NCI-H774 (cell line): ENCODE data around the gene UBE2QL1.

Experiments used
- DNase-seq: peaks from one replicate; lab custom pipeline; 2025; lab: John Stamatoyannopoulos, UW

UBE2QL1 gene

DNA sequence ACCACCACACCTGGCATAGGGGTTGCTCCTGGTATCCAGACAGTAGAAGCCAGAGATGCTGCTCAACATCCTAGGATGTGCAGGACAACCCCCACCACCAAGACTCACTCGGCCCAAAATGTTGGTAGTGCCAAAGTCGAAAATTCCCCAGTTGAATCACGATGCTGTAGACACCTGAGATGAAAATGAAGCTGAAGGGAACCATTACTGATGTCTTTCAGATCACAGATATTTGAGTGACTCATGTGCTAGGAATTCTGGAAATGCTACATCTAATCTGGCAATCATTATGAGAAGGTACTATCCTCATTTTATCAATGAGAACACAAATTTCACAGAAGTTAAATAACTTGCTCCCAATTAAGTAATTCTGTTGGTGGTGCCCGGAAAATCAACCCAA is 21.0 kb upstream of the UBE2QL1 start:
- DNase-seq: no peak

DNA sequence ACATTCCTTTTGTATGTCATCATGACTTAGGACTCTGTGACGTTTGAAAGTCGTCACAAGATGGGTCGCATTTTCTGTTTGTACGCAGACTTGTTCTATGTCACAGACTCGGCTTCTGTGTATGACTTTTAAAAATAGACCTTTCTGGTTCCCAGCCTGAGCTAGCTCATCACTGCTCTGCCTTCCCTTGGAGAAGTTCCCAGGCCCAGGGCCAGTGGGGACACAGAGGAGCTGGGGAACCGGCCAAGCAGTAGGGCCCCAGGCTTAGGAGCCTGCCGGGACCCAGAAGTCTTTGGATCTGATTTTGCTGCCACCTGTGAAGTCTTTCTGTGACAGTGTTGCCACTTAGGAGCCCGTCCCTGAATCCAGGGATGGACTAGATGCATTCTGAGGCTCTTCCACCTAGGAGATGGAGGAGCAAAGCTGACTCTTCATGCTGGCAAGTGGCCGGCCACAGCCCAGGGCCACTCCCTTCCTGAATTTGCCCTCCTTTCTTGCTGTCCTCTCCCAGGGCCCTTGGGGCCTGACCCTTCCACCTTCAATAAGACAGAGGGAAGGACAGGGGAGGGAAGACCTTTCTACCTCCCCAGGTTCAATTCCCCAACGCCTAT is 18.1 kb upstream of the UBE2QL1 start:
- no peak for DNase-seq

DNA sequence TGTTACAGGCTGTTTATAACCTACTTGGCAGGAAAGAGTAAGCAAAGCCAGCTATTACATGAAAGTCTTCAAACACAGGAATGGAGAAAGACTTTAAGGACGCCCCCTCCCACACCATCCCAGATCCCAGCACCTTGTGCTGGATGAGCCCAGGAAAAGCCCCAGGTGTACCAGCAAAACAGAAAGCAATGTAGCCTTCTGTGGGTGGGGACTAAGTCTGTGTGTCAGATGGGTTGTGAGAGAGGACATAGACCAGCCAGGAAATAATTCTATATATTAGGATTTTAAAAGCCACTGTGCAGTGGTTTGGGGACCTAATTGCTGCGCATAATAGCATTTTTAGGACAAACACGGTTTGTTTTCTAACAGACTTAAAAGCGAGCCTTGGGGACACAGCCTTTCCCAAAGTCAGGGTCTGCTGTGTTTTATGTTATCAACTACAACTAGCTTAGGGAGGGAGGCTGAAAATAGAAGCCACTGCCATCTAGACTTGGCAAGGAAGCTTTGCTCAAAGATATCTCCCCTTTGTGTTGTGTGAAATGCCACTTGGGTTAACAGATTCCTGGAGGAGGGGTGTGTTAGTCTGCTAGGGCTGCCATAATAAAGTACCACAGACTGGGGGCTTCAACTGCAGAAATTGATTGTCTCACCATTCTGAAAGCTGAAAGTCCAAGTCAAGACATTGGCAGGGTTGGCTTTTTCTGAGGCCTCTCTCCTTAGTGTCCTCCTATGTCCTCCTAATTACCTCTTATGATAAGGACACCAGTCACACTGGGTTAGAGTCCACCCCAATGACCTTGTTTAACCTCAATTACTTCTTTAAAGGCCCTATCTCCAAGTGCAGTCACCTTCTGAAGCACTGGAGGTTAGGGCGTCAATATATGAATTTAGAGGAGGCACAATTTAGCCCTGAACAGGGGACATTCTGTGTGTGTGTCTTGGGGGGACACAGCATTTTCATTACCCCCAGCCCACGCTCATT is 17.2 kb upstream of the UBE2QL1 start:
- no peak for DNase-seq

DNA sequence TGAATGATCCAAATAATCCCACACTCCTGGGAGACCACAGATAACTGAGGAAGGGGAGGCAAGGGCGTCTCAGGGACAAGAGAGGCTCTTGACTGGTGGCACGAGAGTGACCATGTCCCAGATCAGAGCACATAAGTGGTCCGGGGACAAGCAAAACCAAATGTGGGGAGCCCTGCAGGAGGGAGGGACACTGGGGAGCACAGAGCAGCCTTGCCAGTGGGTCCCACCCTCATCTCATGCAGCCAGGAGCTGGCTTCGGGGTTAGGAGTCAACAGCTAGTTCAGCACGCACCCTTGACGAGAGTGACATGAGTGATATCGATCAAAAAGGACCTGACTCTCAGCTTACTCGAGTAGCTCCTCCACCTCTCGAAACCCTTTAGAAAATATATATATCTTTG is 16.5 kb upstream of the UBE2QL1 start:
- DNase-seq: no peak

DNA sequence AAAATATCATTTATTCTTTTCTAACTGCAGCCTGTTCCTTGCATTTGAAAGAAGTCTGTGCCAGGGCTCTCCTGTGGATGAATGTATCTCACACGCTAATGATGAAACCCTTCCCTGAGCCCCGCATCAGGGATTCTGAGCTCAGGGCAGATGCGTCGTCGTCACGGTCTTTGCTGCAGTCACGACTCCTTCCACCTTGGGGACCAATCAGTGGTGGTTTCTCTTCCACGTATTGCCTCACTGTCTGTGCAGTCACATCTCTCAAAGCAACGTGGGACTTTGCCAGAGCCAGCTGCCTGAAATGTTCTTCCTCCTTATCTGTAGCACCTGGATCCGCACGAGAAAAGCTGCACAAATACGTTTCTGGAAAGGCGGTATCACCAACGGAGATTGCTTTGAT is 13.9 kb upstream of the UBE2QL1 start:
- peak; percentile 37 for DNase-seq

DNA sequence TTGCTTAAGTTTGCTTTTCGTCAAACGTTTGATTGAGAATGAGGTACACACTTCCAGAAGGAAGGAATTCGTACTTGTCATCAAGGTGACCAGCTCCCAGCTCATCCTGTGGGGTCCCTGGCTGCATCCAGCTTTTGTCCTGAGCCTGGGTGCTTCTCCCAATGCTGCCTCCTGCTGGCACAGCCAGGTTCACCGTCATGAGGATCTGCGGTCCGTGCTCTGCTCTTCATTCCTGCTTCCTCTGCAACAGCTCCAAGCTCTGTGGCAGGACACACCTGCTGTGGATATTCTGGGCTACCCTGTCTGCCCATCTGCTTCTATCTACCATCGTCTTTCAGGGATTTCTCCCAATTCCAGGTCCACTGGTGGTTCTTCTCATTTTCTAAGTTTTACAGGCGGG is 13.3 kb upstream of the UBE2QL1 start:
- DNase-seq: peak; percentile 77

DNA sequence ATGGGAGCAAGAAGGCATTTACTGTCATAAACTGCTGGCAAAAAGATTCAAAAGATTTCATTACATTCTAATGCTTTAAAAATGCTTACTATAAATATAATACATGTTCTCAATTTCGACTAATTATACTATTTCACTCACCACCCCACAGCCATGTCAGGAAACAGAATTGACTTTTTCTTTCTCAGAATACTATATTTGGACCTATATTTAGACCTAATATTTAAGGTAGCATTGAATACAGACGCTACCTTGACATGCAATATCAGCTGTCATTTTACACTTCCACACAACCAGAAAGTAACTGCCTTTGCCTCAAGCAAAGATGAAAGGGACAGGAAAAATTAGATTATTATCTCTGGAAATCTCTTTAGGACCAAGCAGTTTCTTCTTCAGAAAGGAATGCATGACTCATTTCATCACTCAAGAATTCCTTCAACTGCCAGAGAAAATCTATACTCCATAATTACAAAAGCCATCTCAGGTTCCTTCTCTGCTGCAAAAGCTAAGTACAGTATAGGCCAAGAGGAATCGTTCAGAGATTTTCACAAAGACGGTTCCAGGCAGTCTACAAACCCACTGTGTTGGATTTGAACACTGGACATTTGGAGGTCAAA is 11.8 kb upstream of the UBE2QL1 start:
- no peak for DNase-seq

DNA sequence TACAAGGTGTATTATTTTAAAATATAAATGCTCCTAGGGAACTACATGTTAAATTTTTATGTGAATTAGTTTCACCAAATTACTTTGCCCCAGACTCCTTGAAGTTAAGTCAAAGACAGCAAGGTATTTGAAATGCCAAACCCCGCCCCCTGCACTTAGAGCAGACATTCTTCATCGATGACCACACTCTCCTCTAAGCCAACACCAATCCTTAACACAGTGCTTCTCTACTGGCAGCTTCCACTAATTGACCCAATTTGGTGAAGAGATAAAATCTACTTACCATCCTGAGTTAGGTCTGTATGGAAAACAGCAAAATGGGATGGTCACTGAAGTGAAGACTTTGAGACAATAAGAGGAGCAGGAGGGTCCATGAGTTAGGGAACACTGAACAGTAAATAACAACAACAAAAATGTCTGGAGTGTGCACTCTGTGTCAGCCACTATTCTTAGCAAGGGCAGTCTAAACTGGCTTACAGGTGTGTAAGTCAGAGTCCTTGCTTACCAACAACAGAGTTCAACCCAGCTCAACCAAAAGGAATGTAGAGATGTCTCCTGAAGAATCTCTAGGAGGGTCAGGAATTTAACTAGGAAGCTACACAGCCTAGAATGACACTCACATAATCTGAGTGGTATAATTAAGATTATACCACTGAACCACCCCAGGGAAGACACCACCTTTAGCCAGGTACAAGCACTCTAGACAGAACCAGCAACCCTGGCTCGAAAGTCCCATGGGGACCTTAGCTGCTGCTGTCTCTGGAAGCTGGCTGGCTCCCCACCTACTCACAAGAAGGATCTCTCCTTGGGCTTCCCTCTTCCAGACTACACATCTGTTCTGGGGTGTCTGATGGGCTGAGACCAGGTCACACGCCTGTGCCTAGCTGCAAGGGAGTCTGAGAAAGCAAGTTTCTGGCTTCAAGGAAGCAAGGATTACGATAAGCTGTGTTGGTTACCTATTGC is 8.8 kb upstream of the UBE2QL1 start:
- no peak for DNase-seq

DNA sequence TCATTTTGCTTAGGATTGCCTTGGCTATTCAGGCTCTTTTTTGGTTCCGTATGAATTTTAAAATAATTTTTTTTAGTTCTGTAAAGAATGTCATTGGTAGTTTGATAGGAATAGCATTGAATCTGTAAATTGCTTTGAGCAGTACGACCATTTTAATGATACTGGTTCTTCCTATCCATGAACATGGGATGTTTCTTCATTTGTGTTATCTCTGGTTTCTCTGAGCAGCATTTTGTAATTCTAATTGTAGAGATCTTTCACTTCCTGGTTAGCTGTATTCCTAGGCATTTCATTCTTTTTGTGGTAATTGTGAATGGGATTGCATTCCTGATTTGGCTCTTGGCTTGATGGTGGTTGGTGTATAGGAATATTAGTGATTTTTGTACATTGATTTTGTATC is 6.3 kb upstream of the UBE2QL1 start:
- no peak for DNase-seq

DNA sequence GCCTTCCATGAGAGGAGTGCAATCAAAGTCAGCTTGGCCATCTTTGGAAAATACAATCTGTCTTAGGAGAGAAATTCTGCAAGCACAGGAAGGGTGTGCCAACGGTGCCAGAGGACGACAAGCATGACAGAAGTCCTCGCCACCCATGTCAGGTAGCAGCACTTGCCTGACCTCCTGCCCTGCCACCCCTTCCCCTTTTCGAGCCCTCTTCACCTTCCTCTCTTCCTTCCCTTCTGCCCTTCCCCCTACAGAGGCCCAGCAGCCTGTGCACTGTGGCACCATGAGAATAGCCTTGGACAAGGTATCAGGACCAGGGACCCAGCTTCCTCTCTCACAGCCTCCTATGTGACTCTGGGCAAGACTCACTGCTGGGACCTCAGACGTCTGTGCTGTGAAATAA is 5.3 kb upstream of the UBE2QL1 start:
- no peak for DNase-seq

DNA sequence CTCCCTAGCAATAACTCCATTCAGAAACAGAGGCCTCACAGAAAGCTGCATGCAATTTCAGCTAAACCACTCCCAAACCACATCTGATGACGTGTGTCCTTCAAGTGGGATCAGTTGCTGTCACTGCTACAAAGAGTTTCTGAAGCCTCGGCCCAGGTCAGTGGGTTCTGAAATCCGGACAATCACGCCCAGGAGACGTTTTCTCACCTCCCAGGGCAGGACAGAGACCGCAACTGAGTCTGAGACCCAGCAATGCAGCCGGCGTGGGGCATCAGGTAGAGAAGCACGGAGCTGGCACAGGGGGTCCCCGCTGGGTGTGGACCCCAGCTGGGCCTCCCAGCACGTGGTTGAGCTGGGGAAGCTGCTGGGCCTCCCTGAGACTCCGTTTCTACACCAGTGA is 2.6 kb upstream of the UBE2QL1 start:
- no peak for DNase-seq

DNA sequence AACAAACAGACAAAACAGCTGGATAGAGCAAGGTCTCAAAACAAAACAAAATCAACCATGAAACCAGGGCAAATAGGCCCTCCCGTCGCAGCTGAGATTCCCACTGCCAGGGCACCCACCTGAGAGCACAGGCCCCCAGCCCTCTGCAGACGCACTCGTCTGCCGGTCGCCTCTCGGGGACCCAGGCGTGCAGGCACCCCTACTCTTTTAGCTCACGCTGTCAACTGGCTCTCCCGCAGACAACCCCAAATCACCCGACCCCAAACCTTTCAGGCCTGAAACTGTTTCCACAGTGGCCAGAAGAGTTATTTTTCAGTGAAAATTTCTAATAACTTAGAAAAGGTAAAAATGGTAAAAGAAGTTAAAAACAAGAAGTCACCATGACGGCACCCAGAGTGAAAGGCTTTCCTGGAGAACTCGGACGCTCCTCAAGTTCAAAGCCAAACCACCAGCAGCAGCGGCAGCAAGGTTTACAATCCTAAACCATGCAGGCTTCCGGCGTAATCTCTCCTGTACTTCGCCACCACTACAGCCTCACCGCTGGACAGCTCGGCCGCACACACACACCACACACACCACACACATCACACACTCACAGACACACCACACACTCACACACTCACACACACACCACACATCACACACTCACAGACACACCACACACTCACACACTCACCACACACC is 1.9 kb upstream of the UBE2QL1 start:
- DNase-seq: no peak

DNA sequence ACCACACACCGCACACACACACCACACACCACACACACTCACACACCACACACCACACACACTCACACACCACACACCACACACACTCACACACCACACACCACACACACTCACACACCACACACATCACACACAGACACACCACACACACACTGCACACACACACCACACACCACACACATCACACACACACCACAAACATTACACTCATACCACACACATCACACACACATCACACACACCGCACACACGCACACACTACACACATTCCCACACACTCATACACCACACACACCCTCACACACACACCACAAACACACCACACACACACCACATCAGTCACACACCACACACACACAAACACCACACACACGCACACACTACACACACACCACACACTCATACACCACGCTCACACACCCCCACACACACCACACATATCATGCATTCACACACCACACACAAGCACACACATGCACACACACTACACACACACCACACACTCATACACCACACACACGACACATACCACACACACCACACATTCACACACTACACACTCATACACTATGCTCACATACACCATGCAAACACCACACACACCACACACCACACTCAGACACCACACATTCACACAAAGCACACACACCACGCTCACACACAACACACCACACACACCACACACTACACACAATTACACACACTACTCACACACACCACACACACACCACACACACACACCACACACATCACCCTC is 1.1 kb upstream of the UBE2QL1 start:
- no peak for DNase-seq

DNA sequence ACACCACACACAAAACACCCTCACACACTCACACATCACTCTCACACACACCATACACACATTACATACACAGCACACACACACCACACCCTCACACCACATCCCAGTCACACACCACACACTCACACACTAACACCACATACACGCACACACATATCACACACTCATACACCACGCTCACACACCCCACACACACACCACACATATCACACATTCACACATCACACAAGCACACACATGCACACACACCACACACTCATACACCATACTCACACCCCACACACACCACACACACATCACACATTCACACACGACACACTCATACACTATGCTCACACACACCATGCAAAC is 543 bp upstream of the UBE2QL1 start:
- no peak for DNase-seq

DNA sequence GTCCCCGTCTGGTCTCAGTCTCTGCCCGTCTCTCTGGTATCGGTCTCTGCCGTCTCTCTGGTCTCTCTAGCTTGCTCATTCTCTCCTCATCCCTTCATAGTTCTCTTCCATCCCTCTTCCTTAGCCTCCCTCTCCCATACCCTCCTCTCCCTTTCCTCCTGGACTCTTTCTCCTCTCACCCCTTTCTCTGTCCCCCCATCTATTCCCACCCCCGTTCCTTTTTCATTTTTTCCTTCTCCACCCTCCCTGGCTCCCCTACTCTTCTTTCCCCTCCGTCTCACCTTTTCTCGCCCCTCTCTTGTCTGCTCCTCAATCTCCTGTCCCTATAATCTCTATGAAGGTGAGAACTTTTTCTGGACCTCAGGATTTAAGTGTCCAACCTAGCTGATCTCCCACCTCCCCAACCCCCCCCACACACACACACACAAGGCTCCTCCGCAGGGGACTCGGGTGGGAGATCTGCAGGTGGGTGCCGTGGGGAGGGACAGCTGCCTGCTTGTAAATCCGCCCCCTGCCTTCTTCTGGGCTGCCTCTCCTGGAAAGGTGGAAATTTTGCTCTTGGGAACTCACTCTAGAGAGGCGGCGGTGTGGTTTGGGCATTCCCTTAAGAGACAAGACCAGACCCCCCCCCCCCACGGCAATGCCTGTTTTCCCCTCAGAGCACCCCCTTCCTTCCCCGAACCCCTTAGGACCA is 953 bp downstream of the UBE2QL1 start:
- DNase-seq: no peak

DNA sequence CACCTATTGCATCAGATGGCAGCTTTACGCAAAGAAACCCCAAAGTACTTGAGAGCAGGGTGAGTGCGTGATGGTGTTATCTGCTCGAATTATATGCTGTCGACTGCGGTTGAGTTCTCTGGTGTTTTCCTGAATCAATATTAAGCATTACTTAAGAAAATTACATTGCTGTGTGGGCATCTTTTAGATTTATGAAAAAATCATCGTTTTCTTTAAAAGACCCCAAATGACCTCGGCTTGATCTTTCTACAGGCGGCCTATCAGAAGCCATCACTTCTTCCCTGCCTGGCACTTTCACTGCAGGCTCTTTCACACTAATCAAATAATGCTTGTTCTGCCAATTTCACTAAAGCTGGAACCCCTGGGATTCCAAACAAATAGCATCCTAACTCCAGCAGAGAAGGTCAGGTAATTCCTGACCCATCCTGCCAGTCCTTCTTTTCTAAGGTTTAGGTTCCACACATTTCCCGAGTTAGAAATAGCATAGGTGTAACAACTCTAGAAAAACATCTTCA is 1.7 kb downstream of the UBE2QL1 start:
- peak; percentile 34 for DNase-seq

DNA sequence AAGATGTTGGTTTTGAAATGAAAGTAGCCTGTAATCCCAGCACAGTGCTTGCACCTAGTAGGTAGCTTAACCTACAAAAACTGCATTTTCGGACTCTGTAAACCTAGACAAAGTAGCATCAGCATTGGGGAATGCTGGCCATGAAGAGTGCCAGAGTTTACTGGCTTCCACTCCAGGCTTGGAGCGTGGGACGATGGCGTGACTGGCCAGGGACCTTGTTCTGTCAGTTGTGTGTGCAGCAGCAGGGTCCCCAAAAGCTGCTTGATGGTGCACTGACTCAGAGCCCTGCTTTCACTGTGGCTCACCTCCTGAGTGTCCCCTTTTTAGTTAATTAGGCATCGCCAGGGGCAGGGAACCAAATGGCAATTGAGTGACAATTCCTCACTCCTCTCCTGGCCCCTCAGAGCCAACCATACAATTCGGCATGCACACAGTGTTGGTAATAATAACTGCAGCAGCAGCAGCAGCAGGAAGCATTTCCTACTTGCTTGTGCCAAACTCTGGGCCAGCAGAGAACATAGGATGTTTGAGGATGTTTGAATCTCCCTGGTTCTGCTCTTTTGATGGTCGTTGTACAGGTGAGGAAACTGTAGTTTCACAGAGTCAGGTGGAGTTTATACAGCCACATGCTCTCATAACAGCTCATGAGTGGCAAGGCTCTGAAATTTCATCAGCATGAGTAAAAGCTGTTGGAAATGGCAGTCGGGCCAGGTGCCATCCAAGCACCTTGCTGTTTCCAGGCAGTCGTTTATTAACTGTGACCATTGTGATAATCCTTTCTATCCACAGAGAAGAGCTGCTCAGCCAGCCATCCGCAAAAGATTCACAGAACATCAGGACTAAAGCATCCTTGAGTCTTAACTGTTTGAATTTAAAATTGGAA is 4.2 kb downstream of the UBE2QL1 start:
- DNase-seq: no peak

DNA sequence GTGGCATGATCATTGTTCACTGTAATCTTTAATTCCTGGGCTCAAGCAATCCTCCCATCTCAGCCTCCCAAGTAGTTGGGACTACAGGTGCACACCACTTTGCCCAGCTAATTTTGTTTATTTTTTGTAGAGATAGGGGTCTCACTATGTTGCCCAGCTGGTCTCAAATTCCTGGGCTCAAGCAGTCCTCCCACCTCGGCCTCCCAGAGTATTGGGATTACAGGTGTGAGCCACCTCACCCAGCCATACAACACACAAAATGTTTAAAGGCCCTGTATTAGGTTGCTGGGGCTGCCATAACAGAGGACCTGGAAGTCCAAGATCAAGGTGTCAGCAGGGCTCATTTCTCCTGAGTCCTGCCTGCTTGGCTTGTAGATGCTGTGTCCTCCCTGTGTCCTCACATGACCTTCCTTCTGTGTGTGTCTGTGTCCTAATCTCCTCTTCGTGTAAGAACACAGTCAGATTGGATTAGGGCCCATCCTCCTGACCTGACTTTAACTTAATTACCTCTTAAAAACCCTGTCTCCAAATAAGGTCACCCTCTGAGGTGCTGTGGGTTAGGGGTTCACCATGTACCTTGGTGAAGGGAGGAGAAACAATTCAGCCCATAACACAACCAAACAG is 5.4 kb downstream of the UBE2QL1 start:
- DNase-seq: no peak
